ENCODE measurements around the gene CDK6. TPM values are rescaled to one million over a fixed set of nuclear protein-coding genes. Genes with fewer than 3 reads are reported as not detected.

CDK6 gene
- total and polyA plus RNA-seq, 2 experiments from 2014 or later, result 7.4 to 23.7 TPM

- H3K36me3 Mint-ChIP-seq (ENCODE audit: low read depth), result no peaks in the 10 kb centered on the region
- no peak overlapping the region for H3K4me2 ChIP-seq
- H3K27me3 ChIP-seq (ENCODE audit: insufficient read depth), result no peaks in the 10 kb centered on the region
- DNase-seq (ENCODE audit: low spot score), result peak; percentile 42
- H3K4me3 Mint-ChIP-seq, result no peak overlapping the region
- no peak overlapping the region for H3K4me3 ChIP-seq
- H3K79me2 ChIP-seq (replicated peaks; ENCODE audit: insufficient read depth), result no peaks in the 10 kb centered on the region
- H3K27me3 Mint-ChIP-seq (ENCODE audit: insufficient read depth, low read depth, poor library complexity), result no peaks in the 10 kb centered on the region
- no peaks in the 10 kb centered on the region for H4K20me1 ChIP-seq (replicated peaks; ENCODE audit: insufficient read depth)
- no peaks in the 10 kb centered on the region; the same call in 2 of the 3 replicates for H3K4me1 Mint-ChIP-seq
- ATAC-seq, result peak; percentile 73
- no peaks in the 10 kb centered on the region for H3F3A ChIP-seq (replicated peaks; ENCODE audit: low read depth)
- H3K27ac Mint-ChIP-seq, result no peak overlapping the region
- no peak overlapping the region for H3K27ac ChIP-seq (ENCODE audit: low read depth)
- H3K36me3 ChIP-seq (ENCODE audit: insufficient read depth), result no peaks in the 10 kb centered on the region
- H3K9me2 ChIP-seq (ENCODE audit: insufficient read depth), result no peaks in the 10 kb centered on the region
- H3K4me1 ChIP-seq (ENCODE audit: insufficient read depth), result 0 out of 2 replicates have a peak, but pooled peaks cover 10% of the 10 kb centered on the region
- H3K9me3 Mint-ChIP-seq, result no peaks in the 10 kb centered on the region
- H2AFZ ChIP-seq, result no peak overlapping the region
- no peak for TF ChIP-seq REST (IDR thresholded peaks at IDR 0.05; ENCODE audit: unreplicated experiment)
- no peak for TF ChIP-seq ZNF114 (CRISPR knock-in tag; IDR thresholded peaks at IDR 0.05)
- TF ChIP-seq ETS1 (IDR thresholded peaks at IDR 0.05), result no peak
- no peak for TF ChIP-seq POLR2AphosphoS5 (IDR thresholded peaks at IDR 0.05; ENCODE audit: low read depth)
- TF ChIP-seq ZNF462 (CRISPR knock-in tag; IDR thresholded peaks at IDR 0.05), result no peak
- no peak for TF ChIP-seq ZNF331 (CRISPR knock-in tag; IDR thresholded peaks at IDR 0.05; ENCODE audit: low read depth)
- no peak for TF ChIP-seq JUNB (IDR thresholded peaks at IDR 0.05; ENCODE audit: unreplicated experiment)
- no peak for TF ChIP-seq STAT1 (IDR thresholded peaks at IDR 0.05; ENCODE audit: unreplicated experiment)
Measured at GRCh38 chr7:92598310-92598981, 237.9 kb downstream of the CDK6 start.
